GM20431 (cell line): Measurements from ENCODE around the gene DNAH6.
"Not testable (repeated sequence)": the region's sequence is repeated elsewhere in the genome, so short reads cannot be mapped to it uniquely, and the experiment has no call there.

Experiments
- in situ Hi-C: fragments of 300-500 bp; cut with MseI, MboI; formaldehyde crosslinking; loops from one replicate; pipeline ENCODE4 v1.15.0; 2020; ENCODE audit warnings: low sequenced_read_pairs; ENCODE audit not compliant: unreplicated experiment

The DNAH6 gene, protein sequence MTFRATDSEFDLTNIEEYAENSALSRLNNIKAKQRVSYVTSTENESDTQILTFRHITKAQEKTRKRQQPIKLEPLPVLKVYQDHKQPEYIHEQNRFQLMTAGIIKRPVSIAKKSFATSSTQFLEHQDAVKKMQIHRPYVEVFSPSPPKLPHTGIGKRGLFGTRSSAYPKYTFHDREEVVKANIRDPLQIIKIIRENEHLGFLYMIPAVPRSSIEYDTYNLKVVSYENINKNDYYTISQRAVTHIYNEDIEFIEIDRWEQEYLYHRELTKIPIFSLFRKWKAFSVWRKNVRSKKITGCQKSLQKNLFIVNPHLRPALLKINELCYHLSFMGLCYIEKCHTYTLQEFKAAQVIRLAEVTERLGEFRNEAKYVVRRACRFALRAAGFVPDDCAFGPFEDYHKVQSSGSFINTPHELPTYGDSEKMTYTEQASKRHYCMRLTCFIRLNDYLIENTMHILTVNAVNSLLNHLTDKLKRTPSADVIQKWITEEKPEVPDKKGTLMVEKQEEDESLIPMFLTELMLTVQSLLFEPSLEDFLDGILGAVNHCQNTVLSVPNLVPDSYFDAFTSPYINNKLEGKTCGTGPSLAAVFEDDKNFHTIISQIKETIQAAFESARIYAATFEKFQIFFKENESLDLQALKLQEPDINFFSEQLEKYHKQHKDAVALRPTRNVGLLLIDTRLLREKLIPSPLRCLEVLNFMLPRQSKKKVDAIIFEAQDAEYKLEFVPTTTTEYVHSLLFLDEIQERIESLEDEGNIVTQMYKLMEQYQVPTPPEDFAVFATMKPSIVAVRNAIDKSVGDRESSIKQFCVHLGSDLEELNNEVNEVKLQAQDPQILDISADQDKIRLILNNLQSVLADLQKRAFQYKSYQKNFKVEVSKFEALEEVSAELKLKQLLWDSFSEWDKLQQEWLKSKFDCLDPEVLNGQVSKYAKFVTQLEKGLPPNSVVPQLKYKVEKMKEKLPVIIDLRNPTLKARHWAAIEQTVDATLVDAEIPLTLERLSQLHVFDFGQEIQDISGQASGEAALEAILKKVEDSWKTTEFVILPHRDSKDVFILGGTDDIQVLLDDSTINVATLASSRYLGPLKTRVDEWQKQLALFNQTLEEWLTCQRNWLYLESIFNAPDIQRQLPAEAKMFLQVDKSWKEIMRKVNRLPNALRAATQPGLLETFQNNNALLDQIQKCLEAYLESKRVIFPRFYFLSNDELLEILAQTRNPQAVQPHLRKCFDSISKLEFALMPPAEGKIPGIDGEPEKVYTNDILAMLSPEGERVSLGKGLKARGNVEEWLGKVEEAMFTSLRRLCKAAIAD (N-terminal part only)

DNA sequence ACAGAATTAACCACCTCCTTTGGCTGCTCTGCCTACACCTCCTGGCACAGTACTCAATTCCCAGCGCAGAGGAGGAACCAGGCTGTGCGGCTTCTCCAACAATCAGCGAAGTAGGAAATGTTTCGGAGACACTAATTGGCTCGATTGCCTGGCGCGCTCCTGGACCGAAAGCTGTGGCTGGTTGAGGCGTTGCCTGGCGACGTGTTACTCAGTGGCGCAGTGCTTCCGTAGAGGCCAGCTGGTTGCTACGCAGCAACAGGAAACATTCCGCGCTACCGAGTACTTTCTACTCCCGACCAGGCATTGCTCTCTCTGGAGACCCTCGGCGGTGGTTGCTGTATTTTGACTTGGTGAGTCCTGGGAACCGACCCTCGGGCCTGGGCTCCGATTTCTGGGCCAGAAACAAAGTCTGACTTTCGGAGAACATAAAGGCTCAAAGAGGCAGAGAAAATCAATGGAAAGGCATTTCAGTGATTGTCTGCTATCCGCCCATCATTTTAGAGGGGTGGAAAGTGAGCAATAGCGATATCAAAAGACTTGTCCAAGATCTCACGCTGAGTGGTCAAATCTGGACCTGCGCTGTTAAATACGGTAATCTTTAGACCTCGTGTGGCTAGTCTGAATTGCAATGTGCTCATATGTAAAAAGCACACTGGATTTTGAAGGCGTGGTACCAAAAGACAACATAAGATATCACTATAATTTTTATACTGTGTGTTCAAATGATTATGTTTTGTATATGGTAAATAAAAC, at the start of gene DNAH6:
Gene DNAH6, plus strand, starts transcription at position 265 of the 753 bp plus-strand sequence. CDS start 1,329 bp downstream, outside the sequence.
- in situ Hi-C loops = no loop called here

DNA sequence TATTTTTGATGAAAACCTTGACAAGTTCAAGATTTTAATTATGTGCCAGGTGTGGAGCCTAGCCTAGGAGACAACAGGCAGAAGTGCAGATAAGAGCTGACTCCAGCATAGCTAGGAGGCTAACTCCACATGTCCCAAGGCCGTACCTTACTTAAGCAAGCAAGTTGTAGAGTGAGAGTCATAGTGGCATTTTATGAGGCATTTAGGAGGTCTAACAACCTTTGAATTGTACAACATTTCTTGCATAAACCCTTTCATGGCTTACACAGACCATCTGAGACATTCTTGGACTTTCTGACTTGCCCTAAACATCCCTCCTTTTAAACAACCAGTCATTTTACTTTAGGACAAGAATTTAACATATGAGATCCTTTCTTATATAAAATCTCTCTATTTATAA, 48.9 kb upstream of the DNAH6 start:
- in situ Hi-C loops = no loop called here

DNA sequence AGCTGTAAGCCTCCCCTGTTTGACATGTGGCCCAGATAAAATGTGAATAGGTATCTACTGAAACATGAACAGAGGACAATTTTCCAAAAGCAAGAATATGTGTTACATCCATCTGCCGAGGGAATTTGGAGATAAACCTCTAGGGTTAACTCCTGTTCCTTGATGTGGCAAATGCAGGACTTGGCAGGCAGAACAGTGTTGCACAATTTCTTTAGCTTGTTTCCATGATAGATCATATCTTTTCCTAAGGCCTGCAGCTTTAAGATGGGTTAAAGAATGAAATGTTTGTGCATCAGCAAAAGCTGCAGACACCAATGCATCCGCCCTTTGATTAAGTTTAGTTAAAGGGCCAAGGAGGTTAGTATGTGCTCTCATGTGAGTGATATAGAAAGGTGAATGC, 43.9 kb upstream of the DNAH6 start:
- in situ Hi-C loops = not testable (repeated sequence)

DNA sequence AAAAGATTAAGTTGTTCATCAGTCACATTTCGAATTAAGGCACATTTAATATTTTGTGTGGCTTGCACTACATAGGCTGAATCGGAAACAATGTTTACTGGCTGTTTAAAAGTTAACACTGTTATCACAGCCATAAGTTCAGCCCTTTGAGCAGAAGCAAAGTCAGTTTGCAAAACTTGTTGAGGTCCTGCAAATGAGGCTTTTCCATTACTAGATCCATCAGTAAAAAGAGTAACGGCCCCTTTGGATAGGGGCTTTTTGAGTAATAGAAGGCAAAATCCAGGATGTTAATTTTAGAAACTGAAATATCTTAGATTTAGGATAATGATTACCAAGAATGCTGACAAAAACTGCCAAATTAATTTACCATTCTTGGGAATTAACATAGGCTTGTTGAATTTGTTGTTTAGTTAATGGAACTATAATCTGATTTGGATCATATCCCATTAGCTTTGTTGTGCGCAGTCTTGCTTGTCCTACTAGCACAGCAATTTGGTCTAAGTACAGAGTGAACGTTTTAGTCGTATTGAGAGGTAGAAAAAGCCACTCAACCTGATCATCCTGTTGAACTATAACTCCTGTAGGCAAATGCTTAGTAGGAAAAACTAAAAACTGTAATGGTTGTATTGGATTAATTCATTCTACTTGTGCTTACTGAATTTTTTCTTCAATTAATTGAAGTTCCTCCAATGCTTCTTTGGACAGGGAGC, 43.3 kb upstream of the DNAH6 start:
- in situ Hi-C loops = no loop called here

DNA sequence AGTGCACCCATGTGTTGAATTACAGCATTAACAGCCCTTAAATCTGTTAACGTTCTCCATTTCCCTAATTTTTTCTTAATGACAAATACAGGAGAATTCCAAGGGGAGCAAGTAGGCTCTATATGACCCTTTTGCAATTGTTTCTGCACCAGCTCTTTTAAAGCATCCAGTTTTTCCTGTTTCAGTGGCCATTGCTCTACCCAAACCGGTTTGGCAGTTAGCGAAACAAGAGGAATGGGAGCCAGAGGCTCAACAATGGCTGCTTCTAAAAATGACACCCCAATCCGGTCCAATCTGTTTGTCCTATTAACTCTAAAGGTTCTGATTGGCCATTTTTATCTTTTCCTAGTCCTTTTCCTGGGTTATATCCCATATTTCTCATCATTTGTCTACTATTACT, 42.1 kb upstream of the DNAH6 start:
- in situ Hi-C loops = no loop called here

DNA sequence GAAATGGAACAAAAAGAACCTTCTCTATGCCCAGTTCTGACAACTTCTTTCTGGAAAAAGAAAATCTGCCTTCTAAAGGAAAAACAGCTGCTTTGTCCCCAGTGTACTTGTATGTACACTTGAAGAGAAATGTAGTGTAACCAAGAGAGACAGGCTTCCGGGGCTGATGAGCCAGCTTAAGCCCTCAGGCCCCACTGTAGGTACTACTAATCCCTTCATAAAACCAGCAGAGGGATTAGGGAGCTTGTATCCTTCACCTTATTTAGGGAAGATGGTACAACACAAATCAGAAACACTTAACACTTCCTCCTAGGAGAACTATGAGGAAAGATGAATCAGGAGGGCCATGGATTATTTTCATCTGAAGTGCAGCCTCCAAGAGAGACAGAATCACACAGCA, 38.4 kb upstream of the DNAH6 start:
- in situ Hi-C loops = loop anchor here (25.0 kb wide), 1 partner anchor 809 kb away; no protein-coding TSS in a partner anchor

DNA sequence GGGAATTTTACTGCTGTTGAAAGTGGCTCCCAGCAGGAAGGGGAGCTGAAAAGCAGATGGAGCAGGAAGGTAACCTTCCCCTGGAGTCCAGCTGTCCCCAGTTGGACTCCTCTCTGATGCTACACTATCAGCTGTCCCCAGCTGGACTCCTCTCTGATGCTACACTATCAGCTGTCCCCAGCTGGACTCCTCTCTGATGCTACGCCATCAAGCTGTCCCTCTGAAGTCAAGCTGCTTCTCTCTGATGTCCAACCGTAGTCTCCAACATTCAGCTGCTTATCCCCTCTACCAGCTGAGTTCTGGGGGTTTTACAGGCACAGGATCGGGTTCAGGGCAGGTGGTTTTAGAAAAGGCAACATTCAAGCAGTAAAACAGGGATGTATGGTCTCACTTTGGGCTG, 37.4 kb upstream of the DNAH6 start:
- in situ Hi-C loops = loop anchor here (25.0 kb wide), 1 partner anchor 808 kb away; no protein-coding TSS in a partner anchor

DNA sequence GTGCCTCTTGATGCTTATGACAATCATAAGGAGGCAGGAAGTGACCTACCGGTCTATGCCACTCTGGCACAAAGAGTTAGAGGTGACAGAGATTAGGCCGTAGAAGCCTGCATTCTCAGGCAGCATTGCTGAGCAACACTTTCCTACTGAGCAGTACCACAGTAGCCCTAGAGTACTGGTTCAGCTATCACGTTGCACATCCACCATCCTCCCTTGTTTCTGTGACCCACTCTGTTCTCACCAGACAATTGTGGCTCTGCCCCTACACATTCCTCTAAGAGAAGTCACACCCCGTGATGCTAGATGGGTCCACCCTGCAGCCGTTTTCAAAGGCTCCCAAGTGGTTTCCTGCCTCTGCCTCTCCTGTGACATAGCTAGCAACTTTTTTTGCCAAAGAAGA, 34.6 kb upstream of the DNAH6 start:
- in situ Hi-C loops = loop anchor here (25.0 kb wide), 1 partner anchor 806 kb away; no protein-coding TSS in a partner anchor

DNA sequence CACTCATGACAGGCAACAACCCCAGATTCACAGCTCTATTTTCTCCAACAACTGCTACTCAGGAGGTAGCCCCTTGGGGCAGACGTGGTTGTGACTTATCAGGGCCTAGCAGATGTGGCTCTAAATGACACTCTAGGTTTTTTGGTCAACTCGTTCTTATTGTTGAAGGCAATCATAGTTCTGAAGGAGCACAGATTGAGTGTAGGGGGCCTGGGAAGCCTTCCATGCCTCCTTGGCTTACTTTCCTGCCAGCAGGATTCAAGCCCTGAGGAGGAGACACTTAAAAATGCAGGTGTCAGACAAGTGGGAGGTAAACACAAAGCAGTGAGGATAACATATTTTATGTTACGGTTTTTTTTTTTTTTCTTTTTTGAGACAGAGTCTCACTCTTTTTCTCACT, 33.7 kb upstream of the DNAH6 start:
- in situ Hi-C loops = loop anchor here (25.0 kb wide), 1 partner anchor 805 kb away; no protein-coding TSS in a partner anchor

DNA sequence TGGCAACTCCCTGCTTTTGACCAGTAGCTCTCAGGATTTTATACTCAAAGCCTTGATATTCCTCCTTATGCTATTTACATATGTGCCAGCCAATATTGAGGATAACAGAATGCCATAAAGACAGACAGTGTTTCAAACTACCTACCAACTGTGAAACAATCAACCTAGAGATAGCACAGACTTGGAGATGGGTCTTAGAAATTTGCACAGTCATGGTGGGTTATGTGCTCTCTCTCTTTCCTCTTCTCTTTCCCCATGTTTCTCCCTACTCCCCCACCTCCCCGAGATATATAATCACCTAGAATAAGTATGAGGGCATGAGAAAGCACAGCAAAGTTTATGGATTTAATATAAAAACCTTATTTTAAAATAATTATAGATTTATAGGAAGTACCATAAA, 33.0 kb upstream of the DNAH6 start:
- in situ Hi-C loops = loop anchor here (25.0 kb wide), 1 partner anchor 804 kb away; no protein-coding TSS in a partner anchor

DNA sequence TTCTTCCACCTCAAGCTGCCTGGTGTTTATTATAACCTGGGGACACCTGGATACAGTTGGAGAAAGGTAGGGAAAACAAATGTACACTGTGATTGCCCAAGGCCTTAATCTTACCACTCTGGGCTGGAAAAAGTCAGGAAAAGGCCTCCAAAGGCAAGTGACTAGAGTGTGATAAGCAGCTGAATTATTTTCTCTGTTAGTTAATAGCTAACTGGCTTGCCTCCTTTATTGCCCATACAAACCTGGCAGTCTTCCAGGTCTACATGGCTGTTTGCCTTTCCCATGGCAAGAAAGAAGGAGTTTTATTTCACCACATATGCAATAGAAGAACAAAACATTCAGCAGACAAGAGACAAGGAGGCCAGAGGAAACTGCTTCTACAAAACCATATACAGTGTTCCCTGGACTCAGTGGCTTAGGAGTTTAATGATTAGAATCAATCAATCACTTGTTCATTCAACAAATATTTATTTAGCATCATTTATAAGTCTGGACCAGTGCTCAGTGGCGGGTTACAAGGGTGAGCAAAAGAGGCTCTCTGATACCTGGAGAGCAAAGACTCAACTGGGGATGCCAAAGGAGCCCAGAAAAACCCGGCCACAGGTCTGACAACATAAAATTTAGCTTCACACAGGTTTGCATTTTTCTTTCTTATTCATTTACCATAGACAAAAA, 29.7 kb upstream of the DNAH6 start:
- in situ Hi-C loops = loop anchor here (25.0 kb wide), 1 partner anchor 801 kb away; no protein-coding TSS in a partner anchor

DNA sequence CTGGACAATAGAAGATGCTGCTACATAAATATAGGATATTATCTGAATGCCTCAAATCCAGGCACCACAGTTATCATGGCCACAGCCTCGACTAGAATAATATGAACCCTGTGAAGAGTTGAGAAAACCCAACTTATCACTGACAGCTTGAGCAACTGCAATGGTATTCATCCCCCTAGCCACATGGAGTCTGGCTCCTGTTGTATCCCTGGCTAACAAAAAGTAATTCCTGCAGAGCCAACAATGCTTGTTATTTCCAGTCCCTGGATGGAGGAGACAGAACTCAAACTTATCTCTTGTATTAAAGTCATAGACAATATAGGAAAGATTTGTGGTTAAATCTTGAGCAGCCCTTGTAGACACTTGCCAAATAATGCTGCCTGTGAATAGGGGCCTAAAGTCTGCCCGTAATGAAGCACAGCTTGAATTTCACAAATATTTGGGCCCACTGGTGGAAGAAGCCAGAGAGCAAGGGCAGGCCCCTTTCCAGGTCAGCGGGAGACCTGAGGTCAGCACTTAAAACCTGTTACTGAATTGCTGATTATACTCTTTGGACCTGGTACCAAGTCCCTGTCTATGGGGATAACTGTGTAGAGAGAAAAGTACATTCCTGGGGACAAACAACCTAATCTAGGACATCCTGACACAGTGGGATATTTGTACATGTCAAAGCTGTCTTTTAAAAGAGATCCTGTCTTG, 28.9 kb upstream of the DNAH6 start:
- in situ Hi-C loops = loop anchor here (25.0 kb wide), 1 partner anchor 800 kb away; no protein-coding TSS in a partner anchor

DNA sequence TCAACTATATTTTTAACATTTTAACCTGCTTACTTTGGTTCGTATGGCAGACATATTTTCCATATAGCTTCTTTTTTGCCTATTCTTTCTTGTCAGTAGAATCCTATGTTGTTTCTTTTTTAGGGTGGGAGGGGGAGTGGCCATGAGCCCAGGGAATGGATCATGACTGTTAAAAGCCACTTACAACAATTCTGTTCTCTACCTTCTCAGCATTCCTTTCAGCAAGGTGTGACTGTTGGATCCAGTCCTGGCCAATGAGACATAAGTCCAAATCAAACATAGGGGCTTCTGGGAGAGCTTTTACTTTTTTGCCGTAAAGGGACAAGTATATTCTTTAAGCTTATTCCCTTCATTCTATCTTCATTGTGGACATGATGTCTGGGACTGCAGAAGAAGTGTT, 25.0 kb upstream of the DNAH6 start:
- in situ Hi-C loops = loop anchor here (10.0 to 25.0 kb wide), 2 partner anchors 374 to 796 kb away; no protein-coding TSS in a partner anchor

DNA sequence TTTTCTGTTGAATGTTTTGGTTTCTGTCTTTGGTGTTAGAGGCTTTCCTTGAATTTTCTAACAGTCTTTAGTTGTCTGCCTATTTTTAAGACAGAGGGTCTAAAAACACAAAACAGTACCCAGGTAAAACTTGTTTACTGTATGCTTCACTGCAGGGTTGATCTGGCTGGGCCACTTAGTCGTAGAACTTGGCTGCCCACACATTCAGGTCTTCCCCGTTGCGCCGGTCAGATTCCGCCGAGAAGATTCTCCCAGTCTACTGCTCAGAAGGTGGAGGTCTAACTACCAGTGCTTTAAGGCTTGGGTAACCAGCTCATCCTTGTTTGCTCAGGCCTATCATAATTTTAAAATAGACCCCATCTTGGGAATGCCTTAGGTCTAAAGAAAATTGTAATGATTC, 24.6 kb upstream of the DNAH6 start:
- in situ Hi-C loops = loop anchor here (10.0 to 25.0 kb wide), 2 partner anchors 373 to 796 kb away; no protein-coding TSS in a partner anchor

DNA sequence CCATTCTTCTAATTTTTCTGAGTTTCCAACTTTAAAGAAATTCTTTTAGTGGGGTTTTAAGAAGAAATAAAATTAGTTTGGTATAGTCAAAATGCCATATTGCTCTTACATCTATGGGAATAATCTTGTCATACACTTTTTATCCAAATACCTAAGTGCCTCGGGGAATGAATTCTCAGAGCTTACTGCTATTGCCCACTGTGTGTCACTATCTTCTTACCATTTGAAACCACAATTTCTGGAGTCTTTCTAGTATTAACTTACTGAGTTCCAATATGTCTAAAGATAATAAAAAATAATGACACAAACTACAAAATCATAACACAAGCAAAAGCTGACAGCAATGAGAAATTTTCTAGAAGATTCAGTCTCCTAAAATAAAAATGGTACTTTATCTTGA, 23.7 kb upstream of the DNAH6 start:
- in situ Hi-C loops = loop anchor here (10.0 to 25.0 kb wide), 2 partner anchors 372 to 795 kb away; no protein-coding TSS in a partner anchor

DNA sequence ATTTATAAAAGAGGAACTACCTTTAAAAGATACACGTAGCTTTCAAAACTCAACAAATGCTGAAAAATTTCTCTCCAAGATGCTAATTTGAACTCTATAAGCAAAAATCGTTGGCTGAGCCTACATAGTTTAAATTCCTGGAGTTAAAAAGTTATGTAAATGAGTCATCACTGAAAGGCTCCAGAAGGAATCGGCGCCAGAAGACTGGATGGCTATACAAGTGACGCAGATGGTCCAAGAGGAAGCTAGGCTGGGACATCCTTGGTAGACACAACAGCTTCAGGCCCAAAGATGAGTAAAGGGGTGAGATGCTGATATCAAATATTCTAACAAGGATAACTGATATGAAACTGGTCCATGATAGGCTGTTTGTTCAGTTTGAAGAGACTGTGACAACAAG, 22.8 kb upstream of the DNAH6 start:
- in situ Hi-C loops = loop anchor here (10.0 to 25.0 kb wide), 2 partner anchors 371 to 794 kb away; no protein-coding TSS in a partner anchor

DNA sequence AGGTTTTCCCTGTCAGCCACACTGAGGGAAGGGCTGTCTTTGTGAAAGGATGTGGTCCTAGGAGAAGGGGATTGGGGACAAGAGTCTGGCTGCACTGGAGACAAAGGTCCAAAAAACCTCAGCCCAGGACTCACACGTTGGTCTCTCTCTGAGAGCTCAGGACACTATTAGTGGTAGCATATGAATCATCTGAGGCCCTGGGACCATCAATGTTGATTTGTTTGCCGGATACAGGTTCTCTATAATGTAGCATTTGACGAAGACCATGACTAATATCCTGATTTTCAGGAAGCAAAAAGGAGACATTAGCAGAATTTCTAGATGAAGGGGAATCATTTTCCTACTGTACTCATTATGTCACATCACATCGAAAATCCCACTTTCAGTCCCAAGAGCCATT, 22.2 kb upstream of the DNAH6 start:
- in situ Hi-C loops = loop anchor here (10.0 to 25.0 kb wide), 2 partner anchors 371 to 793 kb away; no protein-coding TSS in a partner anchor
